GM18511 (cell line): Measurements from ENCODE around the gene LIPI.
"Not testable (repeated sequence)": the region's sequence is repeated elsewhere in the genome, so short reads cannot be mapped to it uniquely, and the experiment has no call there.

Source experiments
- ATAC-seq: cut with Tn5 transposase; IDR thresholded peaks from one replicate; pipeline ENCODE4 v1.9.1; 2021; ENCODE audit warnings: mild to moderate bottlenecking, moderate library complexity; ENCODE audit not compliant: unreplicated experiment

LIPI gene

GRCh38 chr21:14210738-14211137, at the start of gene LIPI:
Gene LIPI, minus strand, starts transcription at chr21:14210955. Its CDS starts 110 bp downstream, at chr21:14210845.
- ATAC-seq: no peak

DNA sequence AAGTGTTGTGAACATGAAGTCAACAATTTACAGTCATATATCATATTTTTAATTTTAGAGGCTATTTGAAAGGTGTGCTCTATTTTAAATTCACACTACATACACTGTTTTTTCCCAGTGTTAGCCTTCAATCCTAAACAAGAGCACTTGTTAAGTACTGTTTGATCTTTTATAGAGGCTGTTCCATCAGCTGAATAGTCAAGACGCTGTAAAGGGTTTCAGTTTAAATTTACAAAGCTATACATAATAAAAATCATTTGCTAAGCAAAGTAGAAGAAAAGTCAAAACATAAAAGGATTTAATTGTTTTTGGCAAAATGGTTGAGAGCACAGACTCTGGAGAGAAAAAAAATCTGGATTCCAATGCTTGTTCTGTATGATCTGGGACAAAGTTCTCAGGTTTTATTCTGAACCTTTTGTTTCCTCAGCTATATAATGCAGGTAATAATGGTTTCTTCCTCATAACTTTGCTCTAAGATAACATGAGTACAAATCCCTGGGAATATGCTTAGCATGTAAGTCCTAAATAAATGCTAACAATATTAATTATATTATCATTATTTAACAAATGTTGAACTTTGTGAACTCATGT, 49.5 kb upstream of the LIPI start:
- ATAC-seq: no peak

DNA sequence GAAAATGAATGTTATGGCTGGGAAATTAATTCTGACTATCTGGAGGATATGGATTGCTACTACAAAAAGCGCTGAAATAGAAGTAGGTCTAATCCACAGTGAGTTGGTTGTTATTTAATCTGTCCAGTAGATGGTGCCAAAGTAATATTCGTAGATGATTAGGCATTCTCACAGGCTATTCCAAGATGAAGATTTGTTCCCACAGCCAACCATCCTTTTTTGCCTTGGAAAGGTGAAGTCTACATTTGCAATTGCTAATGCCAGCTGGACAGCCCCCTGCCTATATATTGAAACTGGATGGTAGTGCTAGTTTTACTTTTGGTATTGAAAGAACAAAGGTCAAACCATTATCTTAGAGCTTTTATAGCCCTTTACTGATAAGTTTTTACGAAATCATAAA, 49.0 kb upstream of the LIPI start:
- peak; percentile 73 for ATAC-seq

DNA sequence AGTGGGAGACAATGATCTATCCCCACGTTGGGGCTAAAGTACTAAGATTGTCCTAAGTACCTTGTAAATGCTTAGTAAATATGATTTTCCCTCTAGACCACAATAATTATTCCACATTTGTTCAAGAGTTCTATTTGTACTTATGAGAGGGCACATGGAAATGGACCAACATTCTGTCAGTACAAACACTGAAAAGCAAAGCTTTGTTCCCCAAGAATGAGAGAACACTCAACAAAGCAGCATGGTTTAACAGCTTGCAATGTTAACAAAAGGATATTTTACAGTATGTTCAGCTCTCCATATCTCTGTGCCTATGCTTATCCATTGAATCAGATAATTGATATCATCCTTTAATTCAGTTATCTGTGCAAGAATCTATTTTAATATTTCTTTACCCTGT, 40.6 kb upstream of the LIPI start:
- no peak for ATAC-seq

GRCh38 chr21:14245711-14246110, 35.0 kb upstream of the LIPI start:
- no peak for ATAC-seq

GRCh38 chr21:14244911-14245310, 34.2 kb upstream of the LIPI start:
- no peak for ATAC-seq

GRCh38 chr21:14243874-14244273, 33.1 kb upstream of the LIPI start:
- ATAC-seq: no peak

DNA sequence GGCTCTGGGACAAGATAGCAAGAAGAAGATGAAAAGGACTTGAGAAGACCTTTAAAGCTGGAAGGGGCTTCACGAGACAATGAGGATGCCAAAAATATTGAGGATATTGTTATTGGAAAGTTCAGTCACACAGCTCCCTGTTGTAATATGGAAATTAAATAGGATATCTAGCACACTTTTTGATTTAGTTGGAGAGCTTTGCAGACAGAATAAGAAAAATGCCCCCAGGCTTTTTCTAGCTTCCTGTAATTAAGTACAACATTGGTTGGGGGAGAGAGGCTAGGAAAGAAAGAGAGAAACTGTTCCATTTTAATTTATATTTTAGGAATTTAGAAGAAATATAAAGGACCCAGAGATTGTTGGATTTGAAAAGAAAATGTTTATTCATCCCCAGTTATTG, 32.7 kb upstream of the LIPI start:
- ATAC-seq: no peak

DNA sequence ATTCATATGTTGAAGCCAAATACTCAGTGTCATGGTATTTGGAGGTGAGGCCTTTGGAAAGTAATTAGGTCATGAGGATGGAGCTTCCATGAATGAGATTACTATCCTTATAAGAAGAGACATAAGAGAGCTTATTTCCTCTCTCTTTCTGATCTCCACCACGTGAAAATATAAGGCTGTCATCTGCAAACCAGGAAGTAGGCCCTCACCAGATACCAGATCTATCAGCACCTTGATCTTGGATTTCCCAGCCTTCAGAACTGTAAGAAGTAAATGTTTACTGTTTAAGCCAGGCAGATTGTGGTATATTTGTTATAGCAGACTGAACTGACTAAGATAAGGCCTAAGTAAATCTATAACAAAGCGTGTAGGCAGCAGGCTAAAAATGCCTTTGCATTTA, 30.5 kb upstream of the LIPI start:
- ATAC-seq: no peak

GRCh38 chr21:14239281-14239680, 28.5 kb upstream of the LIPI start:
- ATAC-seq: no peak

DNA sequence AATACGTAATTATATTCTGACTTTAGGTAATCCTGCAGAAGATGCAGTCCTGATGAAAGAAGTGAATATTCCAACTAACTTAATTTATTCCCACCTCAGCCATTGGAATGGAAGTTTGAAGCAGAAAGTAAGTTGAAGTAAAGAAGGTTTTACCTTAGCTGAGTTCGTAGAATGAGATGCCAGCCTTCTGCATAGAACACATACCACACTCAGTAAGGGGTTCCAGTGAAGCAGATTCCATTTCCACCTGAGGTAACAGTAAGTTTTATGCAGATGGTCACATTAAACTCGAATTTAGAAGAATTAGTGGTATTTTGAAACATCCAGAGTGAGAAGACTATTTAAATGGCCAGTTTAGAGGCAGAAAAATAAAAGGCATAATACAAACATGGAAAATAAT, 25.4 kb upstream of the LIPI start:
- no peak for ATAC-seq

- no peak for ATAC-seq
These were observed 24.3 kb upstream of the LIPI start for GRCh38 chr21:14235101-14235500.

GRCh38 chr21:14229399-14229798, 18.6 kb upstream of the LIPI start:
- ATAC-seq: no peak

DNA sequence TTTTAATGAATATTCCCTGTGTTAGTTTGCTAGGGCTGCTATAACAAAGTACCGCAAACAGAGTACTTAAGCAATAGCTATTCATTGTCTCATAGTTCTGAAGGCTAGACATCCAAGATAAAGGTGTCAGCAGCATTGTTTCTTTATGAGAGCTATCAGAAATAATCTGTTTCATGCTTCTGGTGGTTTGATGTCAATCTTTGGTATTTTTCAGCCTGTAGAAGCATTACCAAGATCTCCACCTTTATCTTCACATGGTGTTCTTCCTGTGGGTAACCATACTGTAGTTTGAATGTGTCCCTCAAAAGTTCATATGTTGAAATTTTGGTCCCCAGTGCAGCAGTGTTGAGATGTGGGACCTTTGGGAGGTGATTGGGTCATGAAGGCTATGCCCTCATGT, 12.6 kb upstream of the LIPI start:
- no peak for ATAC-seq

GRCh38 chr21:14215971-14216641, 5.4 kb upstream of the LIPI start, which contains the start of gene RBM11:
Gene RBM11, plus strand, starts transcription at chr21:14216157. Its CDS starts 30 bp downstream, at chr21:14216187.
- peak; percentile 97 for ATAC-seq

DNA sequence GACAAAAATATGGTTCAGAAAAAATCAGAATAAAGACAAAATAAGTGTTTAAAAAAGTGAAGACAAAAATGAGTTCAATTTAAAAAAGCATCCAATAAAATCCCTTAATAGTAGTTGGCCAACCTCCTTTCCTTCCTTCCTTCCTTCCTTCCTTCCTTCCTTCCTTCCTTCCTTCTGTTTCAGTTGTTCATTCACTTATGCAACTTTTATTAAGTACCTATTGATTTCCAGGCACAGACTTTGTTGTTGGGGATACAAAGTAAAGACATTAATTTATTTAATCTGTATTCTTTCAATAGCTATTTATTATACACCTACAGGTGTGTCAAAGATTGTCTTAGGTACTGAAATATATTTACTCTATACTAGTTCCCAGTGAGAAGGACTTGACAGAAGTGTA, 2.4 kb upstream of the LIPI start:
- no peak for ATAC-seq

GRCh38 chr21:14206222-14206621, 4.5 kb downstream of the LIPI start:
- no peak for ATAC-seq

GRCh38 chr21:14166463-14167223, 44.1 kb downstream of the LIPI start:
- ATAC-seq: not testable (repeated sequence)

GRCh38 chr21:14143999-14144398, 66.8 kb downstream of the LIPI start:
- ATAC-seq: no peak

- no peak for ATAC-seq
These were observed 86.5 kb downstream of the LIPI start for GRCh38 chr21:14124266-14124665.

DNA sequence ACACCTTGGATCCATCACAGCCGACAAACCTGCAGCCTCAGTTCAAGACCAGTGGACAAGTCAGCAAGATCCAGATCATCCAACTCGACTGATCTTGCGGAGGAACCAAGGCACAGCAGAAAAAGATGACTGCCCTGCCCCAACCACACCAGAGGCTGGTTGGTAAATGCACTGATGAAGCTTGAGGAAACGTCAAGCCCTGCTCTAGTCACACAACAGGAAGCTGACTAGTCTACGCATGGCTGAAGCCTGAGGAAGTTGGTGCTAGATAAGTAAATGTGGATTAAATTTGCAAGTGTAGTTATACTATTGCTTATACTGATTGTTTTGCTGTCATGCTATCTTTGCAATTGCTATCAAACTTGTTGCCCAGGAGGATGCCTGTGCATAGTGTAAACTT, 89.0 kb downstream of the LIPI start:
- ATAC-seq: no peak

GRCh38 chr21:14120091-14120734, 90.5 kb downstream of the LIPI start:
- peak; percentile 44 for ATAC-seq
